AG04449 (cell line): ENCODE data around the gene ALDH1A2.
"Not testable (repeated sequence)": the region's sequence is repeated elsewhere in the genome, so short reads cannot be mapped to it uniquely, and the experiment has no call there.

ENCODE experiments used
- CTCF ChIA-PET: fragments of 350-600 bp; formaldehyde crosslinking; extraction: SDS; loops from one replicate; lab custom pipeline; 2021; ENCODE audit warnings: antibody characterized with exemption; lab: Yijun Ruan, JAX
- POLR2A ChIA-PET: fragments of 400-600, 350-600 bp; formaldehyde crosslinking; extraction: SDS; loops from one replicate; lab custom pipeline; 2020; ENCODE audit warnings: antibody characterized with exemption, inconsistent platforms; lab: Yijun Ruan, JAX
- DNase-seq: peaks from one replicate; pipeline ENCODE4 v3.0.0-alpha.2; 2010; ENCODE audit warnings: low read depth, low spot score
- H3K4me3 ChIP-seq: 2 replicates; pipeline ENCODE4 v1.5.1; 2011; ENCODE audit warnings: low read depth, mild to moderate bottlenecking, control low read depth, low read length
- TF ChIP-seq, protein P1 (sequence below): IDR thresholded peaks from one replicate; pipeline ENCODE4 v1.5.1; 2011; ENCODE audit warnings: mild to moderate bottlenecking, moderate library complexity, low read length, control low read depth, inconsistent platforms; ENCODE audit not compliant: insufficient read depth; ENCODE audit errors: missing control alignments

Gene ALDH1A2

DNA sequence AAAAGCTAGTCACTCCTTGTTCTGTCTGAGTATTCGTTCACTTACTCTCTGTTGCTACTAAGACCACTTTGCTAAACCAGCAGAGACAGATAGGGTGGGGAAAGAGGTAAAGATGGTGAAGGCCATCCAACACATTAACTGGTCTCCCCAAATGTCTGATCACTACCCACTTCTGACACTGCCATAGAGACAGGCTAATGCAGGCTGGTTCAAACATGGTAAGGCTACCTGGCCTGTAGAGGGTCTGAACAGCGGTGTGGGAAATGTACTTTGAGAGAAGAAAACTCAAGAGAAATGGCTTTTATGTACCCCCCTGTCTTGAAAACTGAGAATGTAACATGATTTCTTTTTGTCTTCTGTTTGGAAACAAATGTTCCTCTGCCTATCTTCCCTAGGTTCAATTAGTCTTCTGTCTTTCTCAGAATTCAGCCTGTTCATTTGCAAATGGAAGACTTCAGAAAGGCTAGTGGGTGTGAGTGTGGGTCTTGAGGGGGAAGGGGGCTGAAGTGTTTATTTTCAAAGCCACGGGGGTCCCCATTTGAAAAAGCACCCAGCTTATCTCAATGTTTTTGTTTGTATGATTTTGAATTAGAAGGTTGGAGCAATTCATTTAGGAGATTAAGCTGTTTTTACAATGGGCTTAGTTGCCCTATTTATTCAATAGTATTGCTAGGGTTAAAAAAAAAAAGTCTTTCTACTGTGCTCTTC is 15.8 kb downstream of the ALDH1A2 start:
- CTCF ChIA-PET, result interaction anchor here (1.1 kb wide), 1 partner anchor 17 kb away, joined by 5 read pairs; the partner anchor contains the start of gene ALDH1A2
- TF ChIP-seq, protein P1, sequence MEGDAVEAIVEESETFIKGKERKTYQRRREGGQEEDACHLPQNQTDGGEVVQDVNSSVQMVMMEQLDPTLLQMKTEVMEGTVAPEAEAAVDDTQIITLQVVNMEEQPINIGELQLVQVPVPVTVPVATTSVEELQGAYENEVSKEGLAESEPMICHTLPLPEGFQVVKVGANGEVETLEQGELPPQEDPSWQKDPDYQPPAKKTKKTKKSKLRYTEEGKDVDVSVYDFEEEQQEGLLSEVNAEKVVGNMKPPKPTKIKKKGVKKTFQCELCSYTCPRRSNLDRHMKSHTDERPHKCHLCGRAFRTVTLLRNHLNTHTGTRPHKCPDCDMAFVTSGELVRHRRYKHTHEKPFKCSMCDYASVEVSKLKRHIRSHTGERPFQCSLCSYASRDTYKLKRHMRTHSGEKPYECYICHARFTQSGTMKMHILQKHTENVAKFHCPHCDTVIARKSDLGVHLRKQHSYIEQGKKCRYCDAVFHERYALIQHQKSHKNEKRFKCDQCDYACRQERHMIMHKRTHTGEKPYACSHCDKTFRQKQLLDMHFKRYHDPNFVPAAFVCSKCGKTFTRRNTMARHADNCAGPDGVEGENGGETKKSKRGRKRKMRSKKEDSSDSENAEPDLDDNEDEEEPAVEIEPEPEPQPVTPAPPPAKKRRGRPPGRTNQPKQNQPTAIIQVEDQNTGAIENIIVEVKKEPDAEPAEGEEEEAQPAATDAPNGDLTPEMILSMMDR, result no peak
- no peak overlapping the region for H3K4me3 ChIP-seq
- DNase-seq, result no peak
- POLR2A ChIA-PET, result no interaction called here

DNA sequence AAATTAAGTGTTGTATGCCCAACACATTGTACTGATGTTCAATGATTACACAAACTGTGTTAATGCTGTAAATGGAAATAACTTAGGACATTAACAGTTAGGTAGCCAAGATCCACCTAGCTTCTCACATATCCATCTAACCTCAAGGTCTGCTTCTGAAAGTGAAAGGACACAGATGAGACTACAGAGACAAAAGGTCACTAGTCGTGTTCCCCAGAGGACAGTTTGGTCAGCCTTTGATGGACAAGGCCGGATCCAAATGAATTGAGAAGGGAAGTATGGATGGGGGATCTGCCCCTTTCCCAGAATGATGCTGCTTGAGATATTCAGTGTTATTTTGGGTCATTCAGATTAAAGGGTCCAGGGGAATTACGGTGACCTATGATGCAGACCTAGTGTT is 17.2 kb downstream of the ALDH1A2 start:
- ChIA-PET POLR2A (no interaction called here), CTCF (interaction anchor here (1.0 to 2.8 kb wide), 2 partner anchors 18 to 20 kb away, joined by 3 to 11 read pairs; partner anchors contain the start of gene ALDH1A2)
- TF ChIP-seq, protein P1, result no peak
- no peak for DNase-seq
- H3K4me3 ChIP-seq, result no peak overlapping the region

DNA sequence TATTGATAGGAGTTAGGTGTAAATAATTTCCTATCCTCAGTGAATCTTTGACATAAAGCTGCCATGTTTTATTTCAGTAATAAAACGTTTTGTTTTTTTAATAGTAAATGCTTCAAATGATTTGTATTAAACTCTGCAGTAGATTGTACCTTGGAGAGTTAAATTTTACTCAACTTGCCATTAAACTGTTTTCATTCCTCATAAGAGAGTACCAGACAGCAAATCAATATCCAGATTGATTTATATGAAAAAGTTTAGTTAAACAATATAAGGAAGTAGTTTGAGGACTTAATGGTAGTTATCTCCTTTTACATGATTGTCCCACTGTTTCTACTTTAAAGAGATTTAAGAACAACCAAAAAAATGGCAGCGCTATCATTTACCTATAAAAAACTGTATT is 18.4 kb downstream of the ALDH1A2 start:
- no peak overlapping the region for H3K4me3 ChIP-seq
- ChIA-PET POLR2A (no interaction called here), CTCF (interaction anchor here (1.0 to 2.8 kb wide), 2 partner anchors 19 to 135 kb away, joined by 5 to 11 read pairs; partner anchors contain the start of gene ALDH1A2)
- DNase-seq, result no peak
- TF ChIP-seq, protein P1, result no peak

DNA sequence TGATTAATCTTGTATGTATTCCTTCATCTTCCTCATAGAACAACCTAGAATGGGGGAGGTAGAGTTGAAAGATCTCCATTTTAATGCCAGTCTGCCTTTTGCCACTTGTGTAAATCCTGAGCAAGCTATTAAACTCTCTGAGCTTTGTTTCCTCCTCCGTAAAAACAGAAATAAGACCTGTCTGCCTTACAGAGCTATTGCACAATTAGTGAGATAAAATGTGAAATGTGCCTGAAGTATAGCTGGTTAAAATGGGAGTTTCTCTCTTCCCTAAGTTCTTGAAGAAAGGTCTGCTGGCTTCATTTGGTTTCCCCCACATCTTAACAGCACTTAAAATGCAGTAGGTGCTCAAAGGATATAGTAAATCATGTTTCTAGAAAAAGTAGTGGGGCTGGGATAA is 19.0 kb downstream of the ALDH1A2 start:
- TF ChIP-seq, protein P1, result no peak
- POLR2A ChIA-PET, result no interaction called here
- CTCF ChIA-PET, result interaction anchor here (1.0 to 2.8 kb wide), 2 partner anchors 20 to 136 kb away, joined by 5 to 11 read pairs; partner anchors contain the start of gene ALDH1A2
- H3K4me3 ChIP-seq, result no peak overlapping the region
- DNase-seq, result no peak

DNA sequence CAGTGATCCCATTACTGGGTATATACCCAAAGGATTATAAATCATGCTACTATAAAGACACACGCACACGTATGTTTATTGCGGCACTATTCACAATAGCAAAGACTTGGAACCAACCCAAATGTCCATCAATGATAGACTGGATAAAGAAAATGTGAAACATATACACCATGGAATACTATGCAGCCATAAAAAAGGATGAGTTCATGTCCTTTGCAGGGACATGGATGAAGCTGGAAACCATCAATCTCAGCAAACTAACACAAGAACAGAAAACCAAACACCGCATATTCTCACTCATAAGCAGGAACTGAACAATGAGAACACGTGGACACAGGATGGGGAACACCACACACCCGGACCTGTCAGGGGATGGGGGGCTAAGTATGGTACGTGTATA is 20.1 kb downstream of the ALDH1A2 start:
- DNase-seq, H3K4me3 ChIP-seq, POLR2A ChIA-PET, CTCF ChIA-PET: not testable (repeated sequence)

DNA sequence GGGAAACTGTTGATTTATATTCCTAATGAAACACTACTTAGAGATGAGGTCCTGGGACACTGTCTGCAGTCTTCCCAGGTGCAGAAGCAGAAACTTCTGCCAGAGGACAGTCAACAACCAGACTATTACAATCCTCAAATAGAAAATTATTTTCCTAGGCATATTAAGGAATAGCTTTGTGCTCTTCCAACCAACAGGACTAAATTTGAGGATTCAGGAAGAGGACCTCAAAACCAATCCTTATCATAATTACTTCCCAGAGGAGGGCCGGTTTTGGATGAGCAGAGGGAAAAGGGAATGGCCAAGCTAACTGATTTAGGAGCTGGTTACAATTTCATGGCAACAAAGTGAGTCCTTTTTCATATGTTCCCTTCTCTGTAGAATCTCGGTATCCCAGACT is 21.0 kb downstream of the ALDH1A2 start:
- TF ChIP-seq, protein P1, result no peak
- DNase-seq, result no peak
- ChIA-PET CTCF (interaction anchor here (1.5 to 3.3 kb wide), 2 partner anchors 63 to 139 kb away, joined by 3 to 39 read pairs; no protein-coding TSS in a partner anchor), POLR2A (no interaction called here)
- H3K4me3 ChIP-seq, result no peak overlapping the region
